HL-60 (cell line): ENCODE measurements around the gene COBL.

Source experiments
- DNase-seq, 2 experiments: peaks; one replicate each; pipeline ENCODE4 v3.0.0-alpha.2; 2010 to 2020; ENCODE audit warnings: low read depth in 1 of 2, low spot score in 1 of 2
- H3K27ac ChIP-seq: fragments of 250-450 bp; sonication (Bioruptor Pico); replicated peaks from 2 replicates; pipeline ENCODE4 v1.5.1; 2020; ENCODE audit warnings: mild to moderate bottlenecking, moderate library complexity
- H3K27me3 ChIP-seq: fragments of 250-450 bp; sonication (Bioruptor Pico); 2 replicates; pipeline ENCODE4 v1.5.1; 2021; ENCODE audit warnings: mild to moderate bottlenecking, moderate library complexity; ENCODE audit not compliant: insufficient read depth, poor library complexity, severe bottlenecking
- H3K4me3 ChIP-seq: replicated peaks from 2 replicates; pipeline ENCODE4 v1.5.1; 2011; ENCODE audit warnings: mild to moderate bottlenecking, control low read depth, low read length; ENCODE audit not compliant: insufficient read depth
- CTCF ChIP-seq: IDR thresholded peaks from one replicate; pipeline ENCODE4 v1.5.1; 2011; ENCODE audit warnings: low read length, control low read depth, inconsistent platforms; ENCODE audit not compliant: insufficient read depth
- GABPA ChIP-seq: IDR thresholded peaks from 2 replicates; pipeline ENCODE4 v1.6.1; 2012; ENCODE audit warnings: low read depth
- POLR2AphosphoS5 ChIP-seq: IDR thresholded peaks from 2 replicates; pipeline ENCODE4 v1.6.1; 2012; ENCODE audit warnings: low read depth
- REST ChIP-seq: IDR thresholded peaks from 2 replicates; pipeline ENCODE4 v1.6.1; 2012; ENCODE audit warnings: low read depth; ENCODE audit not compliant: insufficient replicate concordance
- SPI1 ChIP-seq: IDR thresholded peaks from 2 replicates; pipeline ENCODE4 v1.6.1; 2012; ENCODE audit warnings: low read depth, mild to moderate bottlenecking, borderline replicate concordance

The COBL gene

DNA sequence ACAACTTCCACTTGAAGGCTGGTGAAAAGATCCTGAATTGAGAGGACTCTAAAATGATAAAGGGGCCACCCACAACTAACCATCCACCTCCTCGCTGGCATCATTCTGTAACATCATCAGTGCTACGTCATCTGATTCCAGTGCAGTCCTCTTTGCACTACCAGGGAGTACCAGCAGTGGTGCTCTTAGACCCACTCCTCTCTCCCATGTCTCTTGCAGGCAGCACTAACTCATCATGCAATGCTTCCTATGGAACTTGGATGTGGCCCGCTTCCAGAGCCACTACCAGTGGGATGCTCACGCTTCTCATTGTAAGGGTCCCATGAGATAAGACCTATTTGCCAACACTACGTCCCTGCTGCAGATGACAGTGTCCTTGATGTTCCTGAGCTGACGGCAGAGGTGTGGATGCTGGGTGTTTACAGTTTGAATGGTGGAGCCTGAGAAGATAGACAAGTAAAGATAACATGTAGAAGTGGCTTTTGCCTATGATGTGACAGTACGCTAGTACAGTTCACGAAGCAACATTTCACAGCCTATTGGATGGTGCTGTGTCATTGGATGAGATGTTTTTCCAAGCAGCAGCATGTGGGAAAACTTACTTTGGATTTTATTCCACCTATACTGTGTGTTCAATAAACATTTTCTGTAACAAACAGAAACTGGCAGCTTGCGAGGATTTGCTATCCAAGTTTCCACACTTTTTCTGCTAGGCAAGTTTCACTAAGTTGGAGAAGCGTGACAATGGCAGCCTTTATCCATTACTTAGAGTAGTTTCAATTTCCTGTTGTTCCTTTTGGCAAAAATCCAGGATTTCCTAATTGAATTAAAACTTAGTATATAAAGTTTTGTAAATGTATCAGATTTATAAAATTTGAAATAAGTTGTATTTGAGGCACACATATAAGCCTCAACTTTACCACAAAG lies 35.8 kb upstream of the COBL start:
- TF ChIP-seq GABPA, result no peak
- H3K4me3 ChIP-seq, result no peak overlapping the region
- no peaks in the 10 kb centered on the region for H3K27me3 ChIP-seq
- DNase-seq, result no peak
- no peak overlapping the region for H3K27ac ChIP-seq

- H3K27me3 ChIP-seq, result no peaks in the 10 kb centered on the region
- TF ChIP-seq GABPA (no peak), CTCF (no peak), SPI1 (no peak), REST (no peak), POLR2AphosphoS5 (no peak)
- no peak overlapping the region for H3K27ac ChIP-seq
- DNase-seq, result no peak
- H3K4me3 ChIP-seq, result no peak overlapping the region
These were observed 35.1 kb upstream of the COBL start for GRCh38 chr7:51351661-51352060.

GRCh38 chr7:51350546-51350896 lies 33.9 kb upstream of the COBL start:
- Histone ChIP-seq H3K4me3 (no peak overlapping the region), H3K27me3 (no peaks in the 10 kb centered on the region), H3K27ac (no peak overlapping the region)
- no peak for DNase-seq
- no peak for TF ChIP-seq REST
- no peak for TF ChIP-seq CTCF
- no peak for TF ChIP-seq SPI1

DNA sequence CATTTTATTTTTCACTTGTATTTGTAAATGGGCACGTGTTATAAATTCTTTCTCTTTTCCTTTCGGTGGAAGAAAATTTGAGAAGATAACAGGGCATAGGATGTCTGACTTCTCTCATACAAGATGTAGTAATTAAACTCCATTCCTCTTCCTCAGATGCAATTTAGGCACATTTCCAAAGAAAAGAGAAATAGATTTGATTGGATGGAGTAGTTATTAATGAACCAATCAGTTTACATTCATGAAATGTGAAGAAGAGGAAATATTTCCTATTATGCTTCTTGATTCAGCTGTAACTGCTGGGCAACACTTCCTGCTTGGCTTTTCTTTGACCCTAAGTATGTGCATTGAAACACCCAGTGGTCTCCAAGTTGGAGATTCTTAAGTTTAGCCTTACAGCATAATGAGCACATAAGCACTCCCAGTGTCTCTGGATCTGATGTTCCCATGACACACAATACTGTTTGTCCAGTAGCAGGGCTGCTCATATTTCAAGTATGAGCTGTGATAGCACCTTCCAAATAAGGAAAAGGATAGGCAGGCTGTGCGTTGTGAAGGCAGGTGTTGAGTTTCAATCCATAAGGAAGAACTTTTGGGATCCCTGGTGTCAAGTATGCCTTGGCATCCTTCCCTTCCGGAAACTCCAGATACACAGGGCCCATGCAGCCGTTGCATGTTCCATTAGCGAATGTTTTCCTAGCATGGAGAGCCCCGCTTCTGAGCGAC lies 33.4 kb upstream of the COBL start:
- TF ChIP-seq GABPA (no peak), REST (no peak), SPI1 (no peak), POLR2AphosphoS5 (no peak), CTCF (no peak)
- no peak for DNase-seq

More for the DNA sequence above, 33.4 kb upstream of the COBL start:
- H3K27ac ChIP-seq, result no peak overlapping the region
- no peaks in the 10 kb centered on the region for H3K27me3 ChIP-seq
- H3K4me3 ChIP-seq, result no peak overlapping the region
